ENCODE data around the gene CAMK2B.

Gene CAMK2B

GRCh38 chr7:44275957-44276570 is 49.3 kb downstream of the CAMK2B start:
- DNase-seq, result peak in 3 of 56 donors; percentile 28 to 34 (median 33)

DNA sequence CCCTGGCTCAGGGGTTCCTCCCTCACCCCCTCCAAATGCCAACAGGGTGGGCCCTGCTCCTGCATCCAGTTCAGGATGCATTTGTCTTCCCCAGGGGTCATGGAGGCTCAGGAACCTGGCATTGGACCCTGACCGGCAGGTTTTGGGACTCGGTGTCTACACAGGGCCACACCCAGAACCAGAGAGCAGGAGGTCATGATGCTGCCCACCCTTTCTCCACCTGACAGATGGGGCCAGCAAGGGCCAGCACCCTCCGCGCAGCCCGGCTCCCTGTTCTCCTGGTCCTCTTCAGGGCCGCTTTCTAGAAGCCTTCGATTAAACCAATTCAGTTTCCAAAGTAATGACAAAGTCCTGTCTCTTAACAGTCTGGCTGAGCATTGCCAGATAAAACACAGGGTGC is 50.2 kb downstream of the CAMK2B start:
- DNase-seq, result no peak

DNA sequence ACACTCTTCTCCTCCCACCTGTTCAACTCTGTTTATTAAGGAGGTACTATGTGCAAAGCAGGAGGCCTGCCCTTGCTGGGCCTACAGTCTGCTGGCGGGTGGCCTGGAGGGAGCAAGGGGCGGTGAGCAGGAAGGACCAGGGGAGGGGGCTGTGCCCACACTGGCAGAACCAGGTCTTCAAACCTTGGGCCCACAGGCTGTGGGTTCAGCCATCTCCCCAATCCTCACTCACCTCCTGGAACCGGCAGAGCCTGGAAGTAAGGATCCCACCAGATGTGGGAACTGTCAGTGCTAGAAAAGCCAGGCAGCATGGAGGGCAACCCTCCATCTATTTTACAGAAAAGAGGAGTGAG is 50.8 kb downstream of the CAMK2B start:
- DNase-seq, result no peak

GRCh38 chr7:44273681-44274622 is 51.4 kb downstream of the CAMK2B start:
- DNase-seq, result no peak

- DNase-seq, result peak in 1 of 56 donors; percentile 32
These were observed 52.4 kb downstream of the CAMK2B start for GRCh38 chr7:44272981-44273380.

GRCh38 chr7:44272456-44272855 is 52.9 kb downstream of the CAMK2B start:
- no peak for DNase-seq

DNA sequence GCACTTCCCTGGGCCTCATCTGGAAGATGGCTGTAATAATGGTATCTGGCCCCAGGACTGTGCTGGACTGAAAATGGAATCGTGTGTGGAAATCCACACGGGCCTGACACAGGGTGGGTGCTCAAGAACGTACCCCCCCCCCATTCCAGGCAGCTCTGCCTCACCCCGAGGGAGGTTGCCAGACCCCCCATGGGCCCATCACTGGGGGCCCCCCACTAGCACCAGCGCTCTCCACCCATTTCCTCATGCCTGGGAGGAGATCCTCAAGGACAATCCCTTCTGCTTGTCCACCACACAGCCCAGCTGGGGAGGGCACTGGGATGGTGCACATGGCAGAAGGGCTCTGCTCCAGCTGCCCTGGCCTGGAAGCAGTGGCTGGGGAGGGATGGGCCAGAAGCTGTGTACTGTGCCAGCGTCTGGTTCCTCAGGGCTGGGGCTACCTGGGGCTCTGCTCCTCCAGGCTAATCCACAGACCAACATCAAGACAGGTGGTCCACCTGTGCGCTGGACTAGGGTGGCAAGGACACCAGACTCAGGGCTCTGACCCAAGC is 55.4 kb downstream of the CAMK2B start:
- no peak for DNase-seq

GRCh38 chr7:44269417-44269816 is 56.0 kb downstream of the CAMK2B start:
- DNase-seq, result peak in 9 of 56 donors; percentile 11 to 54 (median 26)

DNA sequence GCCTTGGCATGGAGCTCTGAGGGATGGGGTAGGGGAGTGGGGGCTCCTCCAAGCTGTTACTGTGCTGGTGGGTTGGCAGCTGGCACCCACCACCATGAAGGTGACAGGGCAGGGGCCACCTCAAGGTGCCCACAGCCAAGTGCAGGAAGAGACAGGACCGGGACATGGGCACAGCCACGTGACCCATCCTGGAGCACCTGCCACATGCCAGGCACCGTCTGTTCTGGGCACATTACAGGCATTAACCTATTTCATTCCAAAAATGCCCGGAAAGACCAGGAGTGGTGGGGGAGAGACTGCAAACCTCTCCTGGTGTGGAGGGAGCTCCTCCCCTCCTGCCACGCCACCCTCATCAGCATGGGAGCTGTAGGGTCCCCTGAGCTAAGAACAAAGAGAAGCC is 56.7 kb downstream of the CAMK2B start:
- DNase-seq, result no peak

DNA sequence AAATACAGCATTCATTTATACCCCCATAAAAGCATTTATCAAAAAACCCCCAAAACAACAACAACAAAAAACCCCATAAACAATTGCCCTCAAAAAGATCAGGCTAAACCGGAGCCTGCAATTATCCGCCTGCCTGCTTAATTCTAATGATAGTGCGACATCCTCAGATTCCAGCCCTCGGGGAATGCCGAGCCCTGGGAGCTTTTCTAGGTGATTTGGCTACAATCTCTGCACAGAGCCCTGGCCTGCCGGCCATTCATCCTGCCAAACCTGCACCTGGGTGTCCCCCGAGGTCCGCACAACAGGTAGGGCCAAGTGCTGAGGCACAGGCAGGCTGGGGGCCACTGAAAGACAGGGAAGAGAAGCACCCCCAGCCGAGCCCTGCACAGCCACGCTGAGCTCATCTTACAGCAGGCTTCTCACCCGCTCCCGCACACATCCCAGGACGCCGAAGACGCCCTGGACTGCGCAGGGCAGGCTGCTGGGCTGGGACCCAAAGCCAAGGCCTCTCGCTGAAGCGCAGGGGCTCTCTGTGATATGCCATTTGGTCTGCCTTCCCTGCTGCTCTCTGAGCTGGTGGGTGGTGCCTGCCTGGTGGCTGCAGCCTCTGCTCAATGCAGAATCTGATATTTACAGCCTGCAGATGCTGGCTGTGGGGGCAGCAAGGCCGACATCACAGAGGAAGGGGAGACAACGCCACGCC is 57.5 kb downstream of the CAMK2B start:
- peak in 8 of 56 donors; percentile 15 to 45 (median 26) for DNase-seq

- no peak for DNase-seq
These were observed 58.2 kb downstream of the CAMK2B start for GRCh38 chr7:44267178-44267577.

DNA sequence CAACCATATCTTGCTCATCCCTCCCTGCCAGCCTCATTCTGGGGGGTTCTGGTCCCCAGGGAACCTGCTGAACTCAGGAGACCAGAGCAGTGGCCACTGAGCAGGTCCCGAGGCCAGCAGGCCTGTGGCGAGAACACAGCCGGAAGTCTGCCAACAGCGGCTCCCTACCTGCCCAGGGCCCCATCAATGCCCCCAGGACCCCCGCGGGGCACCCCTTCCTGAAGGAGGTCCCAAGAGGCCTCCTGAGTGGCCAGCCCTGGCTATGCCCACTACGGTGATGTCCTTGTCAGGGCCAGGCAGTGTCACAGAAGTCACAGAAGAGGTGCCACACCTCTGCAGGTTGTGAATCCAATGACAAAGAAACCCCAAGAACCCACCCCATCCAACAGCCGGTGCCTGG is 58.9 kb downstream of the CAMK2B start:
- no peak for DNase-seq

- no peak for DNase-seq
These were observed 59.7 kb downstream of the CAMK2B start for GRCh38 chr7:44265728-44266127.

DNA sequence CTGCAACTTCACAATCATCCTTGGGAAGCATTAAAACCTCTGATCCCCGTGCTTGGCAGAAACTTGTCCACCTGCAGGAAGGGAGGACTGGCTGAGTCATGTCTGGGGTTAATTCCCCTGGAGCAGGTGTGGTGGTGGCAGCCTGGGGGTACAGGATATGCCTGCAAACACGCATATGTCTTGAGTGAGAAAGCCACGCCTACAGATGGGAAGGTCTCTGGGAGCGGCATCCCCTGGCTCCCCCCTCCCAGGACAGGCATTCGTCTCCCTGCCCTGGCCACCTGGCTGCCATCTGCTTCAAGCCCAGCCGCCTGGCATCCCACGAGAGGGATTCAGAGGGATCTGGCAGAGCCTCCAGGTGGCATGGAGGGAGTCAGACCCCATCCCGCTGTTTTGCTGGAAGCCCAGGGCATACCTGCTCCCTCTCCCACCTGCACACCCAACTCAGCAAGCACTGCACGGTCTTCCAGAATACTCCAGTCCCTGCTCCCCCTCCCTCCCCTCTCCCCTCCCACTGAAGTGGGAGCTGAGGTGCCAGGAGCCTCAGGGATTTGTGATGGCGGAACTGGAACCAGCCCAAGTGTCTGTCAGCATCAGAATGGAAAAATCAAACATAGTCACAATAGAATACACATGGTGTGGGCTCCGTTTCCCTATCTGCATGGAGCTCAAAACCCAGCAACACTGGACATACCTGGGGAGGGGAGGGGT is 61.0 kb downstream of the CAMK2B start:
- DNase-seq, result peak in 18 of 56 donors; percentile 14 to 70 (median 41)

- no peak for DNase-seq
These were observed 61.9 kb downstream of the CAMK2B start for GRCh38 chr7:44263326-44264082.

DNA sequence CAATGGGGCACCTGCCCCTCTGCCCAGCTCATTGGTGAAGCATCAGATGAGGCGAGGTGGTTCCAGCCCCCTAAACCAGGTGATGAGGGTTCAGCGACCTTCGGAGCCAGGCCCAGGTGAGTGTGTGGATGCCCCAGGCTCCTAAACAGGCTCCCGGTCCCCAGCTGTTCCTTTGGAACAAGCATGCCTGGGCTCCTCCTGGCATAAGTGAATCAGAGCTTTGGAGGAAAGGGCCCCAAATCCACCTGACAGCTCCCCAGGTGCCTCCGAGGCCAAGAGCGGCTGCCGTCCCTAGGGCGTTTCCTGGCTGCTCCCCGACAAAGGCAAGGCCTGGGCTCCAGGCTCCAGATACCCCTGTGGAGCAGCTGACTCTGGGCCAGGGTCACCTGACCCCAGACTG is 63.4 kb downstream of the CAMK2B start:
- no peak for DNase-seq

- no peak for DNase-seq
These were observed 64.2 kb downstream of the CAMK2B start for GRCh38 chr7:44261240-44261639.

- DNase-seq, result peak in 8 of 56 donors; percentile 12 to 44 (median 26)
These were observed 65.6 kb downstream of the CAMK2B start for GRCh38 chr7:44259547-44260457.

DNA sequence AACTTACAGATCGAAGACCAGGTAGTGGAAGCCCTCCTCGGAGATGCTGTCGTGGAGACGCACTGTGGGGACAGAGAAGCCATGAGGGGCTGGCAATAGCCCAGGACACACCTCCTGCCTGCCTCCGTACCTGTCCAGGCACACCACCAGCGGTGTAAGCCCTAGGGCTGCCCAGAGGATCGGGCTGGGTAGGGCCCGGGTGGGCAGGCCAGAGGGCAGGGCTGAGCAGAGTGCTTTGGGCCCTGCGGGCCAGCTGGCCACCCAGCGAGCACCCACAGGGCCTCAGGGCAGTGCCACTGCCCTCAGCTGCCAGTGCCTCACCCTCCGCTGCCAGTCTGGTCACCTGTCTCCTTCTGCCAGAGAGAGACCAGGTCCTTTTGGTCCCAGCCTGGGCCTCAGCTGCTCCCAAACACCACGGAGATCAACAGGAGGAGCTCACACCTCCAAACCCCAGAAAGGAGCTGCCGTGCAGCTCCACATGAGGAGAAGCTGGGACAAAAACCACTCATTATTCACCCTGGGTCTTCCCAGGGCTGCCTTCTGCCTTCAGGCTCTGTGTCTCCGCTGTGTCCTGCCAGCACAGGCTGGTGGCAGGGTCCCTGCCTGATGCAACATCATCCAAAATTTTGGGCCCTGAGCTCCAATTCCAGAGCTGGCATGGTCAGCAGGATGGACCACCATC is 66.4 kb downstream of the CAMK2B start:
- DNase-seq, result no peak

Data from nucleus accumbens (tissue), 56 donors.